NCI-H146 treated with DMSO at 0.1 percent for 48 hours (cell line): Measurements from ENCODE around the gene RUFY3.
A peak's percentile ranks its signal among the peaks of the same experiment; 100 is the strongest.

Experiments
- DNase-seq: peaks from one replicate; lab custom pipeline; 2025; ENCODE audit not compliant: unreplicated experiment; lab: John Stamatoyannopoulos, UW

Gene RUFY3

GRCh38 chr4:70772929-70773555 is 51.3 kb downstream of the RUFY3 start:
- DNase-seq, result no peak

GRCh38 chr4:70778888-70779422 is 57.2 kb downstream of the RUFY3 start:
- DNase-seq, result no peak

- no peak for DNase-seq
These were observed 61.3 kb downstream of the RUFY3 start for GRCh38 chr4:70783096-70783495.

DNA sequence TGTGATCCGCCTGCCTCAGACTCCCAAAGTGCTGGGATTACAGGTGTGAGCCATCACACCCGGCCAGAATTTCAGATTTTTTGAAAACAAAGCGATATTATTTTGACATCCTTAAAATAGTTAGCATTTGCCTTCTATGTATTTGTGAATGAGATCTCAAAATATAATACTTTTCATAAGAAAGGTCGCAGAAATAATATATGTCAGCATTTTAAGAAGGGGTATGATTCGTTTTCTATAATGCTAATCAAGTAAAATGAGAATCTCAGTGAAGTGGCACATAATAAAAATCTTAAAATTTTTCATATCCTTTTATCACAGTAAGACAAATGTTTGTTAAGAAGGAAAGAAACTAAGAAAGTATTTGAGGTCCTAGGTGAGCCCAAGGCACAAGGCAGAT is 65.7 kb downstream of the RUFY3 start:
- no peak for DNase-seq

DNA sequence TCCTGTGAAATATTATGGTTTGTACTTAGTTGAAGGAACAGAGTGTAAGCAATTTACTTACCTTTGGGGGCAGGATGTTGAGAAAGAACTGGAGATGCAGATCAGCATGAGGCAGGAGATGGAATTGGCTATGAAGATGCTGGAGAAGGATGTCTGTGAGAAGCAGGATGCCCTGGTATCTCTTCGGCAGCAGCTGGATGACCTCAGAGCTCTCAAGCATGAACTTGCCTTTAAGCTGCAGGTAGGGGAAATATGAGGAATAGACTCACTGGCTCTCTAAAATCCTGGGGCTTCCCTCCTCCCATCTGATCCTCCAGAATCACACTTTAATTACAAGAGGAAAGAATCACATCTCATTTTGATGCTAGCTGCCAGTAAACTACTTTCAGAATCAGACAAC is 67.0 kb downstream of the RUFY3 start:
- no peak for DNase-seq

GRCh38 chr4:70793626-70794025 is 71.9 kb downstream of the RUFY3 start:
- no peak for DNase-seq

GRCh38 chr4:70801265-70801809 is 79.6 kb downstream of the RUFY3 start:
- DNase-seq, result no peak

GRCh38 chr4:70802928-70803580 is 81.3 kb downstream of the RUFY3 start:
- DNase-seq, result peak; percentile 28

DNA sequence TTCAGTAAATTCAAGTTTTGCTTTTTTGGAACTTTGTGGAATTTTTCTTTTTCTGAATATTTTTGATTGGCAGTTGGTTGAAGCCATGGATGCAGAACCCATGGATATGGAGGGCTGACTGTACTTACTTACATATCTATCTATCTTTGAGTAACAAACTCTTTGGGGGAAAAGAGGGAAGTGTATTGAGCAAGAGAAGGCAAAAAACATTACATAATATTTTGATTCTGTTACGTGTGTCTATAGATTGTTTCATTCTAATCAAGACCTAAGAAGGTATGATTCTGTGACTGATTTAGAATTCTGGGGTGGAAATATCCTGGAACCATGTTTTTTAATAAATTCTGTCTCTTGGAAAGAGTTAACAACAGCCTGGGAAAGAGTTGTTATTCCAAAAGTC is 86.4 kb downstream of the RUFY3 start:
- no peak for DNase-seq

DNA sequence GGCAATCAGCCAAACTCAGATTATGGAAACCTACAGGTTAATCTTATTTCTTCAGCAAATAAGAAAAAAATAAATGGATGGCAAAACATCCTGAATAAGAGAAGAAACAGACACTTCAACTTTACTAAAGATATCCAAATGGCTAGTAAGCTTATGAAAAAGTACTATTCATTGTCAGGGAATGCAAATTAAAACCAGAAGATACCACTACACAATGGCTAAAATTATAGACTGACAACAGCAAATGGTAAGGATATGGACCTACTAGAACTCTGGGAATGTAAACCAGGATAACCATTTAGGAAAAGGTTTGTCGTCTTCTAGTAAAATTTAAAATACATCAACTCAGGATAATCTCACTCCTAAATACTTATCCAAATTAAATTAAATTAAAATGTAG is 93.6 kb downstream of the RUFY3 start:
- no peak for DNase-seq

GRCh38 chr4:70816894-70817293 is 95.1 kb downstream of the RUFY3 start:
- DNase-seq, result no peak

GRCh38 chr4:70818173-70818855 is 96.5 kb downstream of the RUFY3 start:
- DNase-seq, result no peak

- no peak for DNase-seq
These were observed 97.2 kb downstream of the RUFY3 start for GRCh38 chr4:70818921-70819320.

GRCh38 chr4:70829015-70829414 is 107.3 kb downstream of the RUFY3 start:
- DNase-seq, result no peak

- no peak for DNase-seq
These were observed 107.7 kb downstream of the RUFY3 start for GRCh38 chr4:70829492-70829891.

DNA sequence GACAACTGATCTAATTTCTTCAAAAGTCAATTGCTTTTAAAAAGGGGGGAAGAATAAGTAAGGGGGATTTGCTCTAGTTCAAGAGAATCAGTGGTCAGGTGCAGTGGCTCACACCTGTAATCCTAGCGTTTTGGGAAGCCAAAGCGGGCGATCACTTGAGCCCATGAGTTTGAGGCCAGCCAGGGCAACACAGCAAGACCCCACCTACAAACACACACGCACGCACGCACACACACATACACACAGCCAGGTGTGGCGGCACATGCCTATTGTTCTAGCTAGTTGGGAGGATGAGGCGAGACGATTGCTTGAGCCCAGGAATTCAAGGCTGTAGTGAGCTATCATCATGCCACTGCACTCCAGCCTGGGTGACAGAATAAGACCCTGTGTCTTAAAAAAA is 108.3 kb downstream of the RUFY3 start:
- no peak for DNase-seq

DNA sequence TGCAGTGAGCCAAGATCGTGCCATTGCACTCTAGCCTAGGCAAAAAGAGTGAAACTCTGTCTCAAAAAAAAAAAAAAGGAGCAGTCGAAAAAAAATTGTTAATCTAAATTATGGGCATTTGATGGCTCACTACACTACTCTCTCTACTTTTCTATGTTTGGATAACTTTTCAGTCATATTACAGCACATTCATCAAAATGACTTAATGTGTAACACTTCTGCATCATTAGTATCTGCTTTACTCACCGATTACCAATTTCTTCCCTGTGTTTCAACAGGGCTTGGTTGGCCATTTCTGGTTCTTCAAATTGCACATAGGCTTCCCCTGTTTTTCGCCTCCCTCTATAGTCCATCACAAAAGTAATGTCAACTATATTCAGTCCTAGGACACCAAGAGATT is 109.5 kb downstream of the RUFY3 start:
- no peak for DNase-seq

DNA sequence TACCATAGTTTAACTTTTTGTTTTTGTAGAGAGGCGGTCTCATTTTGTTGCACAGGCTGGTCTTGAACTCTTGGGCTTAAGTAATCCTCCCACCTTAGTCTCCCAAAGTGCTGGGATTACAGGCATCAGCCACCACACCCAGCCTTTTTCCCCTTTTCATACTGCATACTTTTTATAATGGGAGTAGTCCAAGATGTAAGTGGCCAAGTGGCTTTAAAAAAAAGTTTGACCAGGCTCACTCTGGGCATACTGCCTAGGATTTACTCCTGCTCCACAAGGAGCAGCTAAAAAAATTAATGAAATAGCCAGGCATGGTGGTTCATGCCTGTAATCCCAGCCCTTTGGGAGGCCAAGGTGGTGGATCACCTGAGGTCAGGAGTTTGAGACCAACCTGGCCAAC is 111.9 kb downstream of the RUFY3 start:
- no peak for DNase-seq

- no peak for DNase-seq
These were observed 114.3 kb downstream of the RUFY3 start for GRCh38 chr4:70836081-70836480.

GRCh38 chr4:70838204-70838603 is 116.4 kb downstream of the RUFY3 start:
- DNase-seq, result no peak

GRCh38 chr4:70838666-70839588 is 117.2 kb downstream of the RUFY3 start:
- DNase-seq, result peak; percentile 49
